ENCODE measurements around the gene S100Z. TPM values are rescaled to one million over a fixed set of nuclear protein-coding genes. Genes with fewer than 3 reads are reported as not detected.

S100Z gene
- total RNA-seq, 2 donors from 2014 or later, result not detected

- DNase-seq, result no peak
- H3K9me3 ChIP-seq, result no peaks in the 10 kb centered on the region
- no peak overlapping the region for H3K27ac ChIP-seq
- H3K9ac ChIP-seq (ENCODE audit: low read depth in 2 of 2, low read length in 2 of 2), result no peak overlapping the region
- no peak for TF ChIP-seq CTCF (IDR thresholded peaks at IDR 0.05)
- no peak overlapping the region for H3K4me3 ChIP-seq
- intact Hi-C loops (cut with DNase I), result loop anchor here (5.0 kb wide), 1 partner anchor 150 kb away; no protein-coding TSS in a partner anchor
- no peaks in the 10 kb centered on the region for H3K4me1 ChIP-seq
- no peaks in the 10 kb centered on the region for H3K27me3 ChIP-seq
- no peaks in the 10 kb centered on the region for H3K36me3 ChIP-seq
These were observed 17.2 kb downstream of the S100Z start for GRCh38 chr5:76867038-76867437.

- no peaks in the 10 kb centered on the region for H3K36me3 ChIP-seq
- intact Hi-C loops (cut with DNase I), result loop anchor here (5.0 kb wide), 1 partner anchor 149 kb away; no protein-coding TSS in a partner anchor
- H3K4me3 ChIP-seq, result no peak overlapping the region
- TF ChIP-seq CTCF (IDR thresholded peaks at IDR 0.05), result peak; percentile 80
- DNase-seq, result peak; percentile 69
- H3K4me1 ChIP-seq, result no peaks in the 10 kb centered on the region
- H3K27ac ChIP-seq, result no peak overlapping the region
- H3K27me3 ChIP-seq, result no peaks in the 10 kb centered on the region
- H3K9ac ChIP-seq (ENCODE audit: low read depth in 2 of 2, low read length in 2 of 2), result peak overlapping the region in 1 of 2 donors; percentile 2
- no peaks in the 10 kb centered on the region for H3K9me3 ChIP-seq
These were observed 18.2 kb downstream of the S100Z start for GRCh38 chr5:76867827-76868693.

- DNase-seq, result no peak
- TF ChIP-seq CTCF (IDR thresholded peaks at IDR 0.05), result no peak
- Histone ChIP-seq H3K27me3 (no peaks in the 10 kb centered on the region), H3K9me3 (no peaks in the 10 kb centered on the region), H3K4me3 (no peak overlapping the region), H3K4me1 (no peaks in the 10 kb centered on the region), H3K36me3 (no peaks in the 10 kb centered on the region), H3K9ac (ENCODE audit: low read depth in 2 of 2, low read length in 2 of 2) (no peak overlapping the region), H3K27ac (no peak overlapping the region)
- intact Hi-C loops (cut with DNase I), result no loop called here
These were observed 20.2 kb downstream of the S100Z start for GRCh38 chr5:76870046-76870445.

GRCh38 chr5:76874088-76874581 is 24.3 kb downstream of the S100Z start:
- intact Hi-C loops (cut with DNase I), result no loop called here
- no peak for TF ChIP-seq CTCF (IDR thresholded peaks at IDR 0.05)
- Histone ChIP-seq H3K4me1 (no peaks in the 10 kb centered on the region), H3K36me3 (no peaks in the 10 kb centered on the region), H3K27ac (no peak overlapping the region), H3K9ac (ENCODE audit: low read depth in 2 of 2, low read length in 2 of 2) (no peak overlapping the region), H3K27me3 (no peaks in the 10 kb centered on the region), H3K9me3 (no peaks in the 10 kb centered on the region), H3K4me3 (no peak overlapping the region)
- no peak for DNase-seq

GRCh38 chr5:76888733-76889300 is 39.0 kb downstream of the S100Z start:
- no peak for TF ChIP-seq CTCF (IDR thresholded peaks at IDR 0.05)
- H3K36me3 ChIP-seq, result no peaks in the 10 kb centered on the region
- no peaks in the 10 kb centered on the region for H3K4me1 ChIP-seq

More at GRCh38 chr5:76888733-76889300, 39.0 kb downstream of the S100Z start:
- intact Hi-C loops (cut with DNase I), result no loop called here
- no peak for DNase-seq
- no peak overlapping the region for H3K27ac ChIP-seq
- H3K4me3 ChIP-seq, result no peak overlapping the region
- H3K9me3 ChIP-seq, result no peaks in the 10 kb centered on the region
- no peaks in the 10 kb centered on the region for H3K27me3 ChIP-seq
- no peak overlapping the region for H3K9ac ChIP-seq (ENCODE audit: low read depth in 2 of 2, low read length in 2 of 2)
